BLaER1 treated with 17β-estradiol and CSF1 and Interleukin-3, amounts not matched to agents 10 nM and 100 nM (cell line): ENCODE measurements around the gene DNM1.

ENCODE experiments used
- H3K27ac ChIP-seq, 11 experiments: shearing (Covaris generic); formaldehyde crosslinking; 2 replicates each; pipeline ENCODE4 v1.8.1; 2022
- H3K27me3 ChIP-seq, 11 experiments: shearing (Covaris generic); formaldehyde crosslinking; 2 replicates each; pipeline ENCODE4 v1.8.1; 2022
- H3K36me3 ChIP-seq, 11 experiments: shearing (Covaris generic); formaldehyde crosslinking; 2 replicates each; pipeline ENCODE4 v1.8.1; 2022
- H3K4me1 ChIP-seq, 10 experiments: shearing (Covaris generic); formaldehyde crosslinking; 2 replicates each; pipeline ENCODE4 v1.8.1; 2022
- H3K4me2 ChIP-seq, 11 experiments: shearing (Covaris generic); formaldehyde crosslinking; 2 replicates each; pipeline ENCODE4 v1.8.1; 2022
- H3K4me3 ChIP-seq, 10 experiments: shearing (Covaris generic); formaldehyde crosslinking; 2 replicates each; pipeline ENCODE4 v1.8.1; 2022
- H3K9ac ChIP-seq, 11 experiments: shearing (Covaris generic); formaldehyde crosslinking; 2 replicates each; pipeline ENCODE4 v1.8.1; 2022
- H3K9me3 ChIP-seq, 11 experiments: shearing (Covaris generic); formaldehyde crosslinking; replicated peaks in 1 of 11; 2 replicates each; pipeline ENCODE4 v1.8.1; 2022
- H4K20me1 ChIP-seq, 11 experiments: shearing (Covaris generic); formaldehyde crosslinking; 2 replicates each; pipeline ENCODE4 v1.8.1; 2022
- Cebpa-rat ChIP-seq, 11 experiments: shearing (Covaris generic); IDR thresholded peaks; 2 replicates each; pipeline ENCODE4 v1.8.1; 2022

Gene DNM1

DNA sequence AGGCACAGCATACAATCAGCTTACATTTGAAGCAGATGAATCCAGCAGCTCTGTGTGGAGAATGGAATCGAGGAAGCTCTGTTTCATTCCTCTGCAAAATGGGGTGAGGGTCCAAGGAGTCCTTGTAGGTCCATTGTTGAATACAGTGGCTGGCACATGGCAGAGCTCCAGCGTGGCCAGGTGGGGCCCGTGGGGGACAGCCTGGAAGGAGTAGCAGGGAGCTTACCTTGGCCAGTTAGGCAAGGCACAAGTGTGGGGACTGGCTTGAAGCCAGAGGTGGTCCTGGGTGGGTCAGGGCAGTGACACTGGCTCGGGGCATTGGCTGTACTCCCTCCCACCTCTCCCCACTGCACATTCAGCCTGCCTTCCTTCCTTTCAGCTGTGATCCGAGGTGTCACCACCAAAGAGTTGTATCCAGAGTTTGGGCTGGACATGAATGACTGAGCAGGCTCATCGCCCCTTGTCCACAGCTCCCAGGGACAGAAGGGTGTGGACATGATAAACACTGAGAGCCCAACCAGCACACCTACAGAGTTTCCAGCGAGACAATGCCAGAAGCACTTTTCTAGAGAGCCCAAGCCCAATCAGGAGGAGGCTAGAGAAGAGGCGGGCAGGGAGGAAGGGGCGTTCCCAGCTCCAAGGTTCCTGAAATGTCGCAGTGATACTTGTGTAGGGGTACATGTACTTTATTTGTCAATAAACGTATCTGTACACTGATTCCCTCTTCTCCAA is 85.3 kb downstream of the DNM1 start:
- Histone ChIP-seq H3K27ac (peak overlapping the region in 3 of 11 experiments; percentile 17 to 32 (median 23); a peak in 3 of 22 replicates), H3K9me3 (no peaks in the 10 kb centered on the region), H3K9ac (no peak overlapping the region), H3K27me3 (no peaks in the 10 kb centered on the region), H3K4me3 (no peak overlapping the region), H3K4me1 (peaks cover 0 to 40% (median 29%) of the 10 kb centered on the region in 10 experiments; a peak in 16 of 20 replicates), H3K36me3 (peaks cover 4 to 27% (median 14%) of the 10 kb centered on the region in 11 experiments; a peak in 13 of 22 replicates), H3K4me2 (no peak overlapping the region), H4K20me1 (no peaks in the 10 kb centered on the region)
- TF ChIP-seq Cebpa-rat (IDR thresholded peaks at IDR 0.05) = no peak

DNA sequence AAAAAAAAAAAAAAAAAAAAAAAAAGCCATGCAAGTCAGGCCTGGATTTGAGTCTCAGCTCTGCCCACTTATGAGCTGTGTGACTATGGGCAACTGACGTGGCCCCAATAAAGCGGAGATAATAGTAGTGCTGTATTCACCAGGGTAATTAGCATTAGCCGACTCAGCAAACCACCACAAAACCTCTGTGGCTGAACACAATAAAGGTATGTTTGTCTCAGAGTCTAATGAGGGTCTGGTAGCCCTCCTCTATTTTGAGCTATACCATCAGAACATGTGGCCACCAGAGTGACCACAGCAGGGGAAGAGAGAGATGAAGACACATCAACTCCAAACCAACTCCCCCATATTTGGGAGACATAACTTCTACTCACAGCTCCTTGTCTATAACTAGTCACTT is 88.8 kb downstream of the DNM1 start:
- Histone ChIP-seq H3K27ac (peak overlapping the region in 6 of 11 experiments; percentile 26 to 79 (median 70); a peak in 11 of 22 replicates), H3K9ac (peak overlapping the region in 4 of 11 experiments; percentile 6 to 64 (median 38); a peak in 6 of 22 replicates), H3K4me2 (peak overlapping the region in 8 of 11 experiments; percentile 34 to 73 (median 62); a peak in 16 of 22 replicates), H3K9me3 (no peaks in the 10 kb centered on the region), H4K20me1 (no peaks in the 10 kb centered on the region), H3K27me3 (no peaks in the 10 kb centered on the region), H3K4me1 (peaks cover 0 to 41% (median 33%) of the 10 kb centered on the region in 10 experiments; a peak in 16 of 20 replicates), H3K36me3 (peaks cover 0 to 11% (median under 1%) of the 10 kb centered on the region in 11 experiments; a peak in 8 of 22 replicates), H3K4me3 (no peak overlapping the region)
- no peak for TF ChIP-seq Cebpa-rat (IDR thresholded peaks at IDR 0.05)

DNA sequence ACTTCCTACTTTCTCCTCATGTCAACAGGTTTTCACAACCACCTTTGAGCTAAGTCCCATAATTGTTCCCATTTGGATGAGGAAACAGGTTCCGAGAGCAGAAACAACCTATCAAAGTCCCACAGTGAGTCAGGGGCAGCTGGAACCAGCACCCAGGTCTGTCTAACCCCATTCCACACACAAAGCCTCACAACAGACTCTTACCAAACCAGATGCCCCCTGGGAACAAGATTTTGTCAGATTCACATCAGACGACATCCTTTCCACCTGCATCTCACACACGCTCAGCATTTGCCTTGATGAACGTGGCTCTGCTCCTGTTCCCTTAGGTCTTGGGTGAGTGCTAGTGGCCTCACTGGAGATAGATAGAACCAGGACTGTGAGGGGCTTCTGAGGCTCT is 89.9 kb downstream of the DNM1 start:
- H3K4me1 ChIP-seq = peaks cover 0 to 40% (median 33%) of the 10 kb centered on the region in 10 experiments; a peak in 16 of 20 replicates
- peaks cover 0 to 10% (median 0%) of the 10 kb centered on the region in 11 experiments; a peak in 8 of 22 replicates for H3K36me3 ChIP-seq
- H3K27me3 ChIP-seq = no peaks in the 10 kb centered on the region
- H3K9me3 ChIP-seq = no peaks in the 10 kb centered on the region
- H3K27ac ChIP-seq = peak overlapping the region in 7 of 11 experiments; percentile 36 to 79 (median 69); a peak in 13 of 22 replicates
- H3K4me2 ChIP-seq = peak overlapping the region in 9 of 11 experiments; percentile 21 to 73 (median 60); a peak in 16 of 22 replicates
- H3K9ac ChIP-seq = peak overlapping the region in 7 of 11 experiments; percentile 4 to 65 (median 19); a peak in 11 of 22 replicates
- no peaks in the 10 kb centered on the region for H4K20me1 ChIP-seq
- TF ChIP-seq Cebpa-rat (IDR thresholded peaks at IDR 0.05) = peak in 1 of 11 experiments; percentile 26; a peak in 1 of 22 replicates
- H3K4me3 ChIP-seq = no peak overlapping the region

DNA sequence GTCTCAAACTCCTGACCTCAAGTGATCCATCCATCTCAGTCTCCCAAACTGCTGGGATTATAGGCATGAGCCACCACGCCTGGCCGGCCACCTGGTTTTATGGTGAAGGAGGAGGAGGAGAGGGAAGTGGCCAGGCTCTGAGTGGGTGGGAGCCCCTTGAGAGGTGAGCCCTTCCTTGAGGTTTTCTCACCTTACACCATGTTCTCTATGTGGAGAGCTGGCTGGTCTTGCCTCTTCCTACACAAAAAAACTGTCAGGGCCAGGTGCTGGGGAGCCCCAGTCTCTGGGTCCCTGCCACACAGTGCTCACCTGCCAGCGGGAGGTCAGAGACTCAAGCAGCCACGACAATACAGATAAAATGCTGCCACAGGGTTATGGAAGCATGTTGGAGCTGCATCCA is 91.0 kb downstream of the DNM1 start:
- peaks cover 0 to under 1% (median 0%) of the 10 kb centered on the region in 11 experiments; a peak in 1 of 22 replicates for H3K36me3 ChIP-seq
- H3K27ac ChIP-seq = peak overlapping the region in 6 of 11 experiments; percentile 19 to 79 (median 70); a peak in 12 of 22 replicates
- H3K27me3 ChIP-seq = no peaks in the 10 kb centered on the region
- H3K9ac ChIP-seq = peak overlapping the region in 6 of 11 experiments; percentile 5 to 65 (median 38); a peak in 8 of 22 replicates
- H3K4me2 ChIP-seq = peak overlapping the region in 8 of 11 experiments; percentile 11 to 73 (median 57); a peak in 10 of 22 replicates
- no peaks in the 10 kb centered on the region for H4K20me1 ChIP-seq
- TF ChIP-seq Cebpa-rat (IDR thresholded peaks at IDR 0.05) = no peak
- H3K9me3 ChIP-seq = no peaks in the 10 kb centered on the region
- H3K4me3 ChIP-seq = no peak overlapping the region
- H3K4me1 ChIP-seq = peaks cover 0 to 40% (median 33%) of the 10 kb centered on the region in 10 experiments; a peak in 16 of 20 replicates

DNA sequence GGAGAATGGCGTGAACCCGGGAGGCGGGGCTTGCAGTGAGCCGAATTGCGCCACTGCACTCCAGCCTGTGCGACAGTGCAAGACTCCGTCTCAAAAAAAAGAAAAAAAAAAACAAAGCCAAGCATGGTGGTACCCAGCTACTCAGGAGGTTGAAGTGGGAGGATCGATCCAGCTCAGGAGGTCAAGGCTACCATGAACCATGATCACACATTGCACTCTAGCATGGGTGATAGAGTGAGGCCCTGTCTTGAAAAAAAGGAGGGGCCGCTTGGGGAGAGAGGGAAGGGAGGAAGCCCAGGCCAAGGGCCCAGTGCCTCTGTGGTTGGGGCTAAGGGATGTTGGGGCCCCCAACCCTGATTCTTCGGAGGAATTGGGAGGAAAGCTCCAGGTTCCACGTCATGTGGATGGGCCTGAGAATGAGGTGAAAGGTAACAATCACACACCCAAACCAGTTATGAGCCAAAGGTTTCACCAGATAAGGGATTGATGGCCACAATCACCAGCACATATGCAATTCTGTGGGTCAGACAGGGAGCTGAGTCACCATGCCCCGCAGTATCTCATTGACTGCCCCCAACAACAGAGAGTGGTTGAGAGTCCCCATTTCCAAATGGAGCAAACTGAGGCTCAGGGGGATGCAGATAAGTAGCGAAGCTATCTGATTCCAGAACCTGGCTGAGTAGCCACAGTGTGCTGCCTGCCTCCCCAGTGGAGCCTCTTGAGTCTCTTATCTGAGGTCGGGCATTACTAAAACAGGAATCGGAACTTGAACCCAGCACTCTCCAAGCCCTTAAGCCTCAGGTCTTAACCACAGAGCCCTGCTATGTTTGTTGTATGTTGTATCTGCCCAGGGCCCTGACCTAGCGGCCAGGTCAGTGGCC is 93.4 kb downstream of the DNM1 start:
- Histone ChIP-seq H3K9ac (0 out of 22 replicates have a peak overlapping the region, but pooled peaks of 5 of the 11 experiments have one; percentile 0 to 38 (median 15)), H3K27ac (peak overlapping the region in 5 of 11 experiments; percentile 23 to 54 (median 25); a peak in 7 of 22 replicates), H3K4me3 (no peak overlapping the region), H3K4me1 (peaks cover 0 to 40% (median 33%) of the 10 kb centered on the region in 10 experiments; a peak in 16 of 20 replicates), H4K20me1 (no peaks in the 10 kb centered on the region), H3K36me3 (no peaks in the 10 kb centered on the region), H3K9me3 (no peaks in the 10 kb centered on the region), H3K4me2 (no peak overlapping the region), H3K27me3 (no peaks in the 10 kb centered on the region)
- TF ChIP-seq Cebpa-rat (IDR thresholded peaks at IDR 0.05) = no peak

DNA sequence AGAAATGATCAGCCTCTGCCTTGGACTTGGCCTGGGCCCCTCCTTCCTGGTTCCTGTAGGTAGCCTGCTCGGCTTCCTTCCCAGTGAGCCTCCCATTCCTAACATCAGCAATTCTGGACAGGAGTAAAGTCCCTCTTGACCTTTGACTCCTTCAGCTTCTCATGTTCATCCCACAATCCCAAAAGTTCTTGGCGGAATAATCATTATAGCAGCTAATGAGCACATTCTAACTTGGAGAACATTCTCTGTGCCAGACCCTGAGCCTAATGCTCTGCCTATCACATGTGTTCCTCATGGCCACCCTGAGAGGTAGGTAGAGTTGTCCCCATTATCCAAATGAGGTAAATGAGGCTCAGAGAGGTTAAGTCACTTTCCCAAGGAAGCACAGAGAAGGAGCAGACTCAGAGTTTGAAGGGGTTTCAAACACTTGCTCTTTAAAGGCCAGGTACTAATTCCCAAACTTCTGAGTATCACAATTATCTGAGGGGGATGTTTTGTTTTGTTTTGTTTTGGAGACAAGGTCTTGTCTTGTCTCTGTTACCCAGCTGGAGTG is 94.1 kb downstream of the DNM1 start:
- Histone ChIP-seq H3K4me3 (no peak overlapping the region), H3K9me3 (no peaks in the 10 kb centered on the region), H3K27me3 (no peaks in the 10 kb centered on the region), H3K27ac (peak overlapping the region in 4 of 11 experiments; percentile 17 to 54 (median 24); a peak in 5 of 22 replicates), H3K9ac (peak overlapping the region in 2 of 11 experiments; percentile 0 to 15; a peak in 1 of 22 replicates), H3K4me2 (no peak overlapping the region), H4K20me1 (no peaks in the 10 kb centered on the region), H3K4me1 (peaks cover 0 to 33% (median 27%) of the 10 kb centered on the region in 10 experiments; a peak in 16 of 20 replicates), H3K36me3 (no peaks in the 10 kb centered on the region)
- no peak for TF ChIP-seq Cebpa-rat (IDR thresholded peaks at IDR 0.05)

DNA sequence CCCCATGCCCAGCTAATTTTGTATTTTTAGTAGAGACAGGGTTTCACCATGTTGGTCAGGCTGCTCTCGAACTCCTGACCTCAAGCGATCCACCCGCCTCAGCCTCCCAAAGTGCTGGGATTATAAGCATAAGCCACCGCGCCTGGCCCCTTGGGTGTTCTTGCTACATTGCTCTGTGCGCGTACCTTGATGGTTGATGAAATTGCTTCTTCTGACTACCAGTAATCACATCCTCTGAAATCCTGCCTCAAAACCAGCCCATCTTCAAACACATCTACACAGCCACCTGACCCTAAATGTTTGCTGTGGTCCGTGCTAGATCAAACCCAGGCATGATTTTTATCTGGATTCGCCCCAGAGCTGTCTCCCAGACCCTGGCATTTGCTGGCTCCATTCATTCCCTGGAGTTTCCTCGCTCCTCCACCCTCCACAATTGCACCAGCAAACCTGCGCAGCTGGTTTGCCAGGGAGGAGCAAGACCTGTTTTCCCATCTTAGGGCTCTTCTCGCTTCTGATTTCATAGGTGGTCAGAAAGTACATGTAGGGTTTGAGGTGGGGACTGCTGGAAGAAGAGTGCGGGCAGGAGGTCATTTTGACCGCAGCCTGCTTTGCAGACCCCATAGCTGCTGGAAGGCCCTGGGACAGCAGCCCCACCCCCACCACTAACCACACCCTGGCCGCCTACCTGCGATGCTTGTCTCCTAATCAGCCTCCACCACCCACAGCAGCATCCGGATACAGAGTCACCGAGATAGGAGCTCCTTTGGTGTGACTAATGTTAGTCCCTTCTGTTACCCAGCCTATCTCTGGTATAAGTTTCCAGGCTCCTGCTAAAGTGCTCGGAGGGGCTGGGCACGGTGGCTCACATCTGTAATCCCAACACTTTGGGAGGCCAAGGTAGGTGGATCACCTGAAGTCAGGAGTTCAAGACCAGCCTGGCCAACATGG is 95.6 kb downstream of the DNM1 start:
- Histone ChIP-seq H3K9me3 (no peaks in the 10 kb centered on the region), H4K20me1 (no peaks in the 10 kb centered on the region), H3K4me1 (peaks cover 0 to 18% (median 12%) of the 10 kb centered on the region in 10 experiments; a peak in 14 of 20 replicates), H3K27me3 (no peaks in the 10 kb centered on the region), H3K9ac (peak overlapping the region in 1 of 11 experiments; percentile 6; a peak in 1 of 22 replicates), H3K4me3 (no peak overlapping the region), H3K27ac (no peak overlapping the region), H3K36me3 (no peaks in the 10 kb centered on the region), H3K4me2 (no peak overlapping the region)
- TF ChIP-seq Cebpa-rat (IDR thresholded peaks at IDR 0.05) = no peak
